ENCODE measurements around the gene TXNRD2.
"Not testable (repeated sequence)": the region's sequence is repeated elsewhere in the genome, so short reads cannot be mapped to it uniquely, and the experiment has no call there.

The TXNRD2 gene

GRCh38 chr22:19918332-19919106, 23.1 kb downstream of the TXNRD2 start:
- DNase-seq, result no peak

- DNase-seq, result no peak
Measured at GRCh38 chr22:19917389-19918138, 24.1 kb downstream of the TXNRD2 start.

- no peak for DNase-seq
Measured at GRCh38 chr22:19916941-19917340, 24.7 kb downstream of the TXNRD2 start.

- no peak for DNase-seq
Measured at GRCh38 chr22:19916006-19916405, 25.6 kb downstream of the TXNRD2 start.

- no peak for DNase-seq
Measured at GRCh38 chr22:19915287-19915954, 26.2 kb downstream of the TXNRD2 start.

- DNase-seq, result no peak
Measured at GRCh38 chr22:19914201-19914943, 27.2 kb downstream of the TXNRD2 start.

- DNase-seq, result no peak
Measured at GRCh38 chr22:19913337-19913936, 28.2 kb downstream of the TXNRD2 start.

- DNase-seq, result no peak
Measured at GRCh38 chr22:19912271-19912999, 29.2 kb downstream of the TXNRD2 start.

GRCh38 chr22:19911540-19912270, 29.9 kb downstream of the TXNRD2 start:
- DNase-seq, result no peak

GRCh38 chr22:19910180-19910744, 31.4 kb downstream of the TXNRD2 start:
- DNase-seq, result no peak

GRCh38 chr22:19909350-19910179, 32.1 kb downstream of the TXNRD2 start:
- peak; percentile 87 for DNase-seq

GRCh38 chr22:19907902-19908301, 33.7 kb downstream of the TXNRD2 start:
- DNase-seq, result not testable (repeated sequence)

GRCh38 chr22:19906864-19907263, 34.8 kb downstream of the TXNRD2 start:
- not testable (repeated sequence) for DNase-seq

GRCh38 chr22:19905347-19906276, 36.0 kb downstream of the TXNRD2 start:
- no peak for DNase-seq

GRCh38 chr22:19904935-19905334, 36.7 kb downstream of the TXNRD2 start:
- no peak for DNase-seq

GRCh38 chr22:19904174-19904856, 37.3 kb downstream of the TXNRD2 start:
- DNase-seq, result no peak

- peak; percentile 32 for DNase-seq
Measured at GRCh38 chr22:19903513-19903912, 38.1 kb downstream of the TXNRD2 start.

- peak; percentile 65 for DNase-seq
Measured at GRCh38 chr22:19903031-19903430, 38.6 kb downstream of the TXNRD2 start.
